Right lobe of liver (tissue), 4 donors: Measurements from ENCODE around the gene HTRA1.

Source experiments
- POLR2A ChIP-seq: fragments of 450-650 bp; IDR thresholded peaks from one replicate; pipeline ENCODE4 v1.6.1; 2017; ENCODE audit warnings: antibody characterized with exemption, mild to moderate bottlenecking
- TF ChIP-seq, protein P1 (sequence below), 4 donors: fragments of 200-600 bp in 3 of 4; fragments of 450-650 bp in 1 of 4; IDR thresholded peaks; one replicate each; pipeline versions ENCODE4 v1.5.1 to v1.8.0; 2016 to 2022; ENCODE audit warnings: antibody characterized with exemption in 4 of 4, mild to moderate bottlenecking in 2 of 4
- donor health status: DM: no; HTN: no; CAD: no.
- donor health status: DM: no; HTN: no; CAD: no.
- donor health status: DM: no; HTN: yes; CAD: no.

DNA sequence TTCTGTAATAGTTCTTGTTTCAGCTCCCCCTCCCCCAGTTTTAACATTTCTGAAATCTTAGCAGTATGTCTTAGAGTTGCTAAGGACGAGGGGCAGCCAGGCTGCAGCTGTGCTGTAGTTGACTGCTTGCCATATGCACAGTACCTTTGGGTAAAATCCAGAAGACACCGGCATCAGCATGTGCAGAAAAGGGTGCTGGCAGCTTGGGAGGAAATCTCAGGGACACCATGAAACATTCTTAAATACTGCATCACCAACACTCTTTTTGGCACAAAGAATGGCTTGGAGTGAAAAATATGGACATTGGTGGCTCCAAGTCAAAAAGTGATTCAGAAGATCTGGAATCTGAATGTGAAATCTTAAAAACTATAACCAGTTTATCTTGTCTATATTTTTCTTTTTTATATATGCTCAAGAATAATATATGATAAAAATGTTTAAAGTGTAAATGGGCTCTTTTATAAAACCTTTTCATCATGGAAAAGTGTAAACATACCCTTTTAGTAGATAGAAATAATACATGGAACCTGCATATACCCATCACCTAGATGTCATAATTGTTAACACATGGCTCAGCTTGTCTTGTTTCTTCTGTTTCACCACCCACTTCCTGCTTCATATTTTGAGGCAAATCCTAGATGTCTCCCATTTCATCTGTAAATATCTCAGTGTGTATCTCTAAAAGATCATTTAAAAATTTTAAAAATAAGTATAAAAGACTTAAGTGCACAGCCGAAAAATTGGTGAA, 41.3 kb upstream of the HTRA1 start:
- TF ChIP-seq, protein P1, sequence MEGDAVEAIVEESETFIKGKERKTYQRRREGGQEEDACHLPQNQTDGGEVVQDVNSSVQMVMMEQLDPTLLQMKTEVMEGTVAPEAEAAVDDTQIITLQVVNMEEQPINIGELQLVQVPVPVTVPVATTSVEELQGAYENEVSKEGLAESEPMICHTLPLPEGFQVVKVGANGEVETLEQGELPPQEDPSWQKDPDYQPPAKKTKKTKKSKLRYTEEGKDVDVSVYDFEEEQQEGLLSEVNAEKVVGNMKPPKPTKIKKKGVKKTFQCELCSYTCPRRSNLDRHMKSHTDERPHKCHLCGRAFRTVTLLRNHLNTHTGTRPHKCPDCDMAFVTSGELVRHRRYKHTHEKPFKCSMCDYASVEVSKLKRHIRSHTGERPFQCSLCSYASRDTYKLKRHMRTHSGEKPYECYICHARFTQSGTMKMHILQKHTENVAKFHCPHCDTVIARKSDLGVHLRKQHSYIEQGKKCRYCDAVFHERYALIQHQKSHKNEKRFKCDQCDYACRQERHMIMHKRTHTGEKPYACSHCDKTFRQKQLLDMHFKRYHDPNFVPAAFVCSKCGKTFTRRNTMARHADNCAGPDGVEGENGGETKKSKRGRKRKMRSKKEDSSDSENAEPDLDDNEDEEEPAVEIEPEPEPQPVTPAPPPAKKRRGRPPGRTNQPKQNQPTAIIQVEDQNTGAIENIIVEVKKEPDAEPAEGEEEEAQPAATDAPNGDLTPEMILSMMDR (IDR thresholded peaks at IDR 0.05): no peak
- no peak for TF ChIP-seq POLR2A
